ENCODE data around the gene ARSG.
A peak's percentile ranks its signal among the peaks of the same experiment; 100 is the strongest.
"Not testable (repeated sequence)": the region's sequence is repeated elsewhere in the genome, so short reads cannot be mapped to it uniquely, and the experiment has no call there.

ARSG gene

DNA sequence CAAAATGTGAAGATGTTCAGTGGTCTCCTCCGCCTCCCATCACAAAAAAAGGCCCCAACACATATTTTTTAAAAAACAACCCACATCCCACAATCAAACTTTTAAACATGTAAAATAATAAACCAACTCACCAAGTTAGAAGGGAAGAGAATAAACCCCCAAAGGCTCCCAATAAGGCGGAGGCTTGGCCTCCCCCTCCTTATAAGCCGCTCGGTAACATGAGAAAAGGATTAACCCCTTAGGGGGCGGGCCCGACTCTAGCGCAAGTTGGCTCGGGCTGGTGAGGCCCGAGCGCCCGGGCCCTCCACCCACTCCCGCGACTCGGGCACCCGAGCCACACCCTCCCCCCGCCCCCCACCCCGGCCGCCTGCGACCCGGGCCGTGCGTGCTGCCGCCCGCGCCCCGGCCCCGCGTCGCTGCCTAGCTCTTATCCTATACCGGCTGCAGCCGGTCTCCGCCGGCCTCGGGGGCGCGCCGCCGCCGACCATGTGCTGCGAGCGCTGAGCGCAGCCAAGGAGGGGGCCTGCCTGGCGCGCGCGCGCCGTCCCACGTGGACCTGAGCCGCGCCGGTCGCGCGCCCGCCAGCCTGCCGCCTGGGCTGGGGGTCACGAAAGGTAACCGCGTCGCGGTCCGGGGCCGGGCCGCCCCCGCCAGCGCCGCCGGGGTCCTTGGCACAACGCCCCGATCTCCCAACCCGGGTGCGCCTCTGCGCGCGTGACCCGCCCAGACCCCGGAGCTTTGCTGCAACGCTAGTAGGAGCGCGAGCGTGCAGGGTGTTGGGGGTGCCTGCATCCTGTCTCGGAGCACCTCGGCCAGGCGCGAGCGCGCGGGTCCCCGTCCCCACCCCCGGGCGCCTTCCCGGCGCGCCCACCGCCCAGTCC, at the start of gene ARSG, which contains the start of gene SLC16A6:
ARSG (plus strand) TSS at position 541 of the 881 bp plus-strand sequence. CDS start 15,999 bp downstream, outside the sequence.
SLC16A6 (minus strand) TSS at position 173 of the 881 bp plus-strand sequence. CDS start 12,807 bp downstream, outside the sequence.
- in situ Hi-C loops (cut with HindIII; ENCODE audit: low pct_unique_long_range_greater_than_20kb, low sequenced_read_pairs), result no loop called here
- TF ChIP-seq JUND (IDR thresholded peaks at IDR 0.05; ENCODE audit: low read depth), result no peak
- peak; percentile 83 to 93 for DNase-seq (ENCODE audit: low read depth in 1 of 2, low spot score in 1 of 2)

DNA sequence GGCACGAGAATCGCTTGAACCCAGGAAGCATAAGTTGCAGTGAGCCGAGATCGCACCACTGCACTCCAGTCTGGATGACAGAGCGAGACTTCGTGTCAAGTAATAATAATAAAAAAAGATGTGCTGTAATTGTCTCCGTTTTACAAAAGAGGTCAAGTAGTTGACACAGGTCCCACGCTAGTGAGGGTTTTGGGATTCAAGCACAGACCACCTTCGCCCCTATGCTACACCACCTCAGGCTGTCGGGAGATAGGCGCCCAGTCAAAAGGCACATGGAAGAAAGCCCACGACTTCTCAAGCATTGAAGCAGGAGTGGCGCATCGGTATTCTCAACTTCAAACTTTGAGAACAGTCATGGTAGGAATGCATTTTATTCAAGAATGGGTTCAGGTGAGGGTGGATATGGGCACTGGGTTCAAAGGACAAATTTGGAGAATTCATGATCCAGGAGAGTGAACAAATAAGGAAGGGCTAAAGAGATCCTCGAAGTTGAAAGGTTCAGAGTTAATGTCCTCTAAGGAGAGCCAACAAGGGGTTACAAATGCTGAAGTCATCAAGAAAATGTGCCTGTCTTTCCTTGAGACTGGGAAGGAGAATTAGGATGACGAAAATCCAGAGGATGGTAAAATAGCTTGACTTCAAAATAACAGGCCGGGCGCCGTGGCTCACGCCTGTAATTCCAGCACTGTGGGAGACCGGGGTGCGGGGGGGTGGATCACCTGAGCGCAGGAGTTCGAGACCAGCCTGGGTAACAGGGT, 44.8 kb upstream of the ARSG start:
- in situ Hi-C loops (cut with HindIII; ENCODE audit: low pct_unique_long_range_greater_than_20kb, low sequenced_read_pairs), result no loop called here
- no peak for TF ChIP-seq JUND (IDR thresholded peaks at IDR 0.05; ENCODE audit: low read depth)
- DNase-seq (ENCODE audit: low read depth in 1 of 2, low spot score in 1 of 2), result no peak

DNA sequence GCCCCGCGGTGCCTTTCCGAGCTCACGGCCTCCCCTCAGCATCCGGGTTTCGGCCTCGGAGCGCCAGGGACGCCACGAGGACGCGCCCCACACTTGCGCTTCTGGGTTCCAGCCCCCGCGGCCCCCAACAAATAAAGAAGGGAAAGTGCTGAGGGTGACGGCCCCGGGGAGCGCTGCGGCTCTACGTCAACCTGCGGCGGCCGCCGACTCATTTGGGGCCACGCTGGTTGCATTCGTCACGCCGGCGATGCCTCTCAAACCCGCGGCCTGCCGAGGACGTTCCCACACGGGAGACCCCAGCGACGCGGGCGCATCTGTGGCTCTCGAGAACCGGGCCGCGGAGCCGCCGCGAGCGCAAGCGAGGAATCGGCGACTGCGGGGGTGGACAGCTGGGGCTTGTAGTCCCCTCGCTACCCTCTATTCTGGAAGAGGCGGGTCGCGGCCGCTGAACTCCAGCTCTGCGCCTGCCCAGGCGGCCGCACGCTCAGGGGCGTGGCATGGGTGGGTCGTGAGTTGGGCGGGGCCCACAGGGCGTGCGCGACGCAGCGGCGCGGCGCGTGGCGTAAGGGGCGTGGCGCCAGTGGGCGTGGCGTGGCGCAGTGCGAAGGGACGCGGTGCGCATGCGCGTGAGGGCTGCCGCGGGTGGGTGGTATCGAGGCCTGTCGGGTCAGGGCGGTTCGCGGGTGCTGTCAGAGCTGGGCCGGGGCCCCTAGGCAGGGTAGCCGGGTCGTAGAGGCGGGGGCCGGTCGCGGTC, 43.7 kb upstream of the ARSG start, which contains the start of gene AMZ2:
AMZ2 (plus strand) TSS at position 599 of the 754 bp plus-strand sequence. CDS start 2,145 bp downstream, outside the sequence.
- DNase-seq (ENCODE audit: low read depth in 1 of 2, low spot score in 1 of 2), result peak; percentile 90 to 96
- in situ Hi-C loops (cut with HindIII; ENCODE audit: low pct_unique_long_range_greater_than_20kb, low sequenced_read_pairs), result no loop called here
- TF ChIP-seq JUND (IDR thresholded peaks at IDR 0.05; ENCODE audit: low read depth), result no peak

DNA sequence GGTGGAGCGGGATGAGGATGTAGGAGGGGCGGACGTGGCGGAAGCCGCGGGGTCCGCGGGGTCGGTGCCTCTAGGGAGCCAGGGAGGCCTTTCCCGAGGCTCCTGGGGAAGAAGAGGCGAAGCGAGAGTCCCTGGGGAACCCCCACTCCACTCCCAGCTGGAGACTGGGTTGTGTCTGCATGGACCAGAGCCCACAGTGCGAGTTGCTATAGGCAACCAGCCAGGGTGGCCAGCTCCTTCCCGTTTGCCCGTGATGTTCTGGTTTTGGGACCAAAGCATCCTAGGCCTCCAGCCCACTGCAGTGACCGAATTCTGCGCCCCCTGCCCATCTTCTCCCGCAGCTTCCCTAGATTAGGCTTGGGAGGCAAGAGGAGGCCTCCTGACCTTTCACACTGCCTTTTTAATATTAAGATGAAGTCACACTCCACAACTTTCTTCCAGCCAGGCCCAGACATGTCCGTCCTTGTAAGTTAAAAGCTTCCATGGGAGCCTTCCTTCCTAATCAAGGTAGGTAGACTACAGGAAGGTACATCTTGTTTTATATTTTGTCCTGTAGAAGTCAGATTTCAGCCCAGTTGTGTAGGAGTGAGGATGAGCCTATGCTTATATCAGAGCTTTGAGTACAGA, 43.0 kb upstream of the ARSG start:
- no peak for TF ChIP-seq JUND (IDR thresholded peaks at IDR 0.05; ENCODE audit: low read depth)
- in situ Hi-C loops (cut with HindIII; ENCODE audit: low pct_unique_long_range_greater_than_20kb, low sequenced_read_pairs), result no loop called here
- DNase-seq (ENCODE audit: low read depth in 1 of 2, low spot score in 1 of 2), result peak in 1 of 2 experiments; percentile 38

DNA sequence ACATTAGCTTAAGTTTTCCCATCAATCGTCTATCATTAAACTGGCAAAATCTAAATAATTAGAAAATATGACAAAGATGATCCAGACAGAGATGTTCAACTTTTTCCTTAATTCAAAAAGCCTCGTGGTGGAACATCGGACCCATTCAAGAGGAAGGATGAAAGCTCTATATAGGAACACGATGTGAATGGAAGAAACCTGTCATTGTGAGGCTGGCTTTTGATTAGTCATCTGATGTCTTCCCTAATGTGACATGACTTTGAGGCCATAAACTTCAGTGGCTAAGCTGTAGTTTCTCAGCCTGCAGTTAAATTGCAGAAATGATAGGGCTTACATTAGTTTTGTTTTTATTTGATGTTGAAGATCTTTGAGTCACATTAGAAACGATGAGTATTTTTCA, 42.4 kb upstream of the ARSG start:
- no peak for DNase-seq (ENCODE audit: low read depth in 1 of 2, low spot score in 1 of 2)
- in situ Hi-C loops (cut with HindIII; ENCODE audit: low pct_unique_long_range_greater_than_20kb, low sequenced_read_pairs), result no loop called here
- TF ChIP-seq JUND (IDR thresholded peaks at IDR 0.05; ENCODE audit: low read depth), result no peak

DNA sequence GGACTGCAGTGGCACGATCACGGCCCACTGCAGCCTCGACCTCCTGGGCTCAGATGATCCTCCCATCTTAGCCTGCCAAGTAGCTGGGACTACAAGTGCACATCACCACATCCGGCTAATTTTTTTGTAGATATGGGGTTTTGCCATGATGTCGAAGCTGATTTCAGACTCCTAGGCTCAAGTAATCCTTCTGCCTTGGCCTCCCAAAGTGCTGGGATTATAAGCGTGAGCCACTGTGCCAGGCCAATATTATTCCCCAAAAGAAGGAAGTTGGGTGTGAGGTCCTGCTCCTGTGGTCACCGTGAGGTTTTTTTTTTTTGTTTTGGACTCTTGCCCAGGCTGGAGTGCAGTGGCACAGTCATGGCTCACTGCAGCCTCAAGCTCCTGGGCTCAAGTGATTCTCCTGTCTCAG, 41.9 kb upstream of the ARSG start:
- DNase-seq (ENCODE audit: low read depth in 1 of 2, low spot score in 1 of 2), result no peak
- no peak for TF ChIP-seq JUND (IDR thresholded peaks at IDR 0.05; ENCODE audit: low read depth)
- in situ Hi-C loops (cut with HindIII; ENCODE audit: low pct_unique_long_range_greater_than_20kb, low sequenced_read_pairs), result no loop called here

DNA sequence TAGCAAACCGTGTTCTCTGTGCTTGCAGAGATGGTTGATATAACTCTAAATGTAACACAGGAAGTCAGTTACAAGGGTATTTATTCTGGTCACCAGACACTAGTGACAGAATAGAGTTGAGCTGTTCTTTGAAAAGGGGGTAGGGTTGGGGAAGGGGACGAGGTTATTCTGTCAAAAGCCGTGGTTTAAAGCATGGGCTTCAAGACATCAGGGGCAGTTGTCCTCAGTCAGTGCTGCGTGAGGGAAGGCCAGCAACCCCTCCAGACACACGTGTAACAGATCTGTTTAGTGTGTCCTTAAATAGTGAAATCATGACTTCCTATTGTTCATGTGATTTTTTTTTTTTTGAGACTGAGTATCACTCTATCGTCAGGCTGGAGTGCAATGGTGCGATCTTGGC, 37.9 kb upstream of the ARSG start:
- DNase-seq (ENCODE audit: low read depth in 1 of 2, low spot score in 1 of 2); in situ Hi-C loops (cut with HindIII; ENCODE audit: low pct_unique_long_range_greater_than_20kb, low sequenced_read_pairs): not testable (repeated sequence)

DNA sequence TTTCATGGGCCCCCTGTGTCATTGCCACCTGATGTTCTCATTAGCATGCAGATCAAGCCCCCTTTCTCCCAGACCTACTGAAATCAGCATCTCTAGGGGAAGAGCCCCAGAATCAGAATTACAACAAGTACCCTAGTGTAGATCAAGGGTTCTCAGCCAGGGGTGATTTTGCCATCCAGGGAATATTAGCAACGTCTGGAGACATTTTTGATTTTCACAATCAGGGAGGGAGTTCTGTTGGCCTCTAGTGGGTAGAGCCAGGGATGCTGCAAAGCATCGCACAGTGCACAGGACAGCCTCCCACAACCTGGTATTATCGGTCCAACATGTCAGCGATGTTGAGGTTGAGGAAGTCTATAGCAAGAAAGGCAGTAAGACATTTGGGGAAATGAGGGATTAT, 36.1 kb upstream of the ARSG start:
- TF ChIP-seq JUND (IDR thresholded peaks at IDR 0.05; ENCODE audit: low read depth), result no peak
- DNase-seq (ENCODE audit: low read depth in 1 of 2, low spot score in 1 of 2), result no peak
- in situ Hi-C loops (cut with HindIII; ENCODE audit: low pct_unique_long_range_greater_than_20kb, low sequenced_read_pairs), result no loop called here

DNA sequence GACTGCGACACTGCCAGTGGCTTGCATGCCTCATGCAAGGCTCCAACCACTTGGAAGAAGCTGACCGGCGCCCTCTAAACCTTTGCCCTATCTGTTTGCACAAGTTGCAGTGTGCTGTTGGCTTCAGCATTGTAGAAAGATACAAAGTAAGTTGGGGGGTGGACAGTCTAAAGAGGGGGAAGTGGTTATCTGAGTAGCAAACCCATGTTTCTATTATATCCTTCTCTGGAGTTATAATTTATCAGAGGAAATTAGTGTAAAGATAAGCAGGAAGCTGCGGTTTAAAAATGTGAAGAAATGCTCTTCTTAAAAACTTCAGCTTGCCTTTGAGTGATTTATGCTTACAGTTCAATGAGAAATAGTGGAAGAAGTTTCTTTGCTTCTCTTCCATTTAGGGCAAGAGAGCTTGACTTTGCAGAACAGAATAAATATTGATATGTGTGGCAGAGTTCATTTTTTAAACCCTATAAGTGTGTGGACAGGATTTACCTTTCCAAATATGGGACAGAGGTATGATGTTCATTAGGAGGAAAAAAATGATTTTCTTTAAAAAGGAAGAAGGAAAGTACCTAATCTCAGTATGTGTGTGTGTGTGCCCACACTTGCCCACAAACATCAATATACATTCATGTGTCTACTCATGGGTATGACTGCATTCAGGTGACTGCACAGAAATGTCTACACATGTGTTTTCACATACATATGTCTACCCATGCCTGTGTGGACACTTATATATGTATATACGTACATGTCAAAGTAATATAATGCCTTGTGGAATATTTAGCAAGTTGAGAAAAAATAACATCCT, 35.4 kb upstream of the ARSG start:
- no peak for TF ChIP-seq JUND (IDR thresholded peaks at IDR 0.05; ENCODE audit: low read depth)
- in situ Hi-C loops (cut with HindIII; ENCODE audit: low pct_unique_long_range_greater_than_20kb, low sequenced_read_pairs), result no loop called here
- DNase-seq (ENCODE audit: low read depth in 1 of 2, low spot score in 1 of 2), result no peak

DNA sequence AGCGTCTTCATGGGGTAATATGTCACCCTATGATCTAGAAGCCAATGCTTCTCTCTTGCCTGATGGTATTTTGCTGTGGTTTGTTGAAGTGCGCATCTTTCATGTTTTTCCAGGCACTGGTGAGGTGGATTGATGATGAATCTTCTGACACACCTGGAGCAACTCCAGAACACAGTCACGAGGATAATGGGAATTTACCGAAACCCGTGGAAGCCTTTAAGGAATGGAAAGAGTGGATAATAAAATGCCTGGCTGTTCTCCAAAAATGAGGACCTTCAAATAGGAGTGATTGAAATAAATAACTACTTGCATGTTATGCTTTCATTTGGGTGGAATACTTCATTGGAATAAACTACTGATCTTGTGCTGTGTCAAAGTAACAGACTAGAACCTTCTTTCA, 34.6 kb upstream of the ARSG start:
- in situ Hi-C loops (cut with HindIII; ENCODE audit: low pct_unique_long_range_greater_than_20kb, low sequenced_read_pairs), result not testable (repeated sequence)

DNA sequence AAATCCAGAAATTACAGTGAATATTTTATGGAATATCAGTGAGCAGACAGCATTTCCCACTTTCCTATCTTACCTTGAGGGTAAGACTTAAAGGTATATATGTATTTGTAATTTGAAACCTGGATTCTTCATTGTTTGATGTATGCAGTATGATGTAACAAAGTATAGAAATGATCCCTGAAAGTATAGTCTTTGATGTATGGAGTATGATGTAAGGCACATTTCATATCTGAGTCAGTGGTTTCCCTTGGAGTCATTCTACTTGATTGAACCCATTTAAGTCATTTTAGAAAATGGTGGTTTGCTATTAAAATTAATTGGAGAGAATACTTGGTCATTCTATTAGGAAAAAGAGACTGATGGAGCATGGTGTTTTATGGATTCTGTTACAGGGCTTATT, 33.4 kb upstream of the ARSG start:
- no peak for TF ChIP-seq JUND (IDR thresholded peaks at IDR 0.05; ENCODE audit: low read depth)
- no peak for DNase-seq (ENCODE audit: low read depth in 1 of 2, low spot score in 1 of 2)
- in situ Hi-C loops (cut with HindIII; ENCODE audit: low pct_unique_long_range_greater_than_20kb, low sequenced_read_pairs), result no loop called here

More for the DNA sequence above, 34.6 kb upstream of the ARSG start:
- DNase-seq (ENCODE audit: low read depth in 1 of 2, low spot score in 1 of 2), result not testable (repeated sequence)

DNA sequence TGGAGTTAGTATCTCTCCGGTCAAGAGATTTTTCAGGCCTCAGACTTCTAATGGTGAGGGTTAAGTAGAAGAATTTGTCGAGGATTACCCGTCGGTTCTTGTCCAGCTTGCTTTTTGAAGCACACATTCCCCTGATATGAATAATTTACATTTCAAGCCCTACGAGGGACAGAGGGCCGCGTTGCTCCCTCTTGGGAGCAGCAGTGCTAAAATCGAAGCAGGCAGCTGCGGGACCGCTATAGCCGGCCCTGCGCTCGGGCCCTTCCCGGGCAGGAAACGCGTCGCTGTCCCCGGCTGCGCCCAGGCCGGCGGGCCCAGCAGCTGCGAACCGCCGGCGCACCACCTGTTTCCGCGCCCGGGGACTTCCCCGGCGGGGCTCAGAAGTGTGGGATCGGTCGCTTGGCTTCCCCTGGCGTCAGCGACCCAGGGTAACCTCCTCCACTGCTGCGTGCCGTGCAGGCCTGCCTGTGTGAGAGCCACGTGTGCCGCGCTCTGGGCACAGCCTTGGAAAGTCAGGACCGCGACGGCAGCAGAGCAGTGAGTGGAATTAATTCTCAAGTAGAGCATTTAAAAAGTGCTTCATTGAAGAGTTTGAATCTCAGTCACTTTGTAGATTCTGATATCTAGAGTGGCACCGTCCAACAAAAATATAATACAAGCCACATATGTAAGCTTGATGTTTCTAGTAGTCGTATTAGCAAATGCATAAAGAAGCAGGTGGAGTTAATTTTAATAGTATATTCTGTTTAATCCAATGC, 32.2 kb upstream of the ARSG start:
- in situ Hi-C loops (cut with HindIII; ENCODE audit: low pct_unique_long_range_greater_than_20kb, low sequenced_read_pairs); DNase-seq (ENCODE audit: low read depth in 1 of 2, low spot score in 1 of 2): not testable (repeated sequence)

DNA sequence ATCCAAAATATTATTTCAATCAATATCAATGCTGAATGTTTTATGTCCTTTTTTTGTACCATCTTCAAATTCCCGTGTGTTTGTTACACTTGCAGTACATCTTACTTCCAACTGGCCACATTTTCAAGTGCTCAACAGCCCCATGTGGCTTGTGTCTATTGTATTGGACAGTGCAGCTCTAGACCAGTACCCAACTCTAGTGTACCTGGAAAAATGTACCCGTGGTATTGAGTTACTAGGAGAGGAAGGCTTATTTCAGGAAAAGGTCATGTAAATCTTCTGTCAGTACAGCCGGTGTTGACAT, 31.7 kb upstream of the ARSG start:
- in situ Hi-C loops (cut with HindIII; ENCODE audit: low pct_unique_long_range_greater_than_20kb, low sequenced_read_pairs); DNase-seq (ENCODE audit: low read depth in 1 of 2, low spot score in 1 of 2): not testable (repeated sequence)
